GM23248 (cell line): ENCODE results near the gene DCAF5. TPM values are rescaled to one million over a fixed set of nuclear protein-coding genes. Genes with fewer than 3 reads are reported as not detected.

Source experiments
- DNase-seq: peaks from one replicate; pipeline ENCODE4 v3.0.0-alpha.2; 2015
- H2AFZ ChIP-seq: fragments of 200-600 bp; sonication (generic); 2 replicates; pipeline ENCODE4 v1.6.1; 2016; ENCODE audit warnings: antibody characterized with exemption
- H3F3A ChIP-seq: fragments of 200-600 bp; sonication (generic); 2 replicates; pipeline ENCODE4 v1.6.1; 2016; ENCODE audit warnings: mild to moderate bottlenecking, antibody characterized with exemption, mixed run types; ENCODE audit not compliant: insufficient read depth
- H3K27ac ChIP-seq: fragments of 200-600 bp; sonication (generic); 2 replicates; pipeline ENCODE4 v1.5.1; 2016; ENCODE audit warnings: mild to moderate bottlenecking
- H3K27me3 ChIP-seq: fragments of 200-600 bp; sonication (generic); replicated peaks from 2 replicates; pipeline ENCODE4 v1.6.1; 2016; ENCODE audit warnings: mild to moderate bottlenecking; ENCODE audit not compliant: insufficient read depth
- H3K36me3 ChIP-seq: fragments of 200-600 bp; sonication (generic); 2 replicates; pipeline ENCODE4 v1.6.1; 2016; ENCODE audit warnings: low read depth, mild to moderate bottlenecking
- H3K4me1 ChIP-seq: fragments of 200-600 bp; sonication (generic); 2 replicates; pipeline ENCODE4 v1.6.1; 2016; ENCODE audit warnings: mild to moderate bottlenecking; ENCODE audit not compliant: insufficient read depth
- H3K4me2 ChIP-seq: fragments of 200-600 bp; sonication (generic); one replicate; pipeline ENCODE4 v1.6.1; 2016; ENCODE audit warnings: mild to moderate bottlenecking; ENCODE audit not compliant: unreplicated experiment
- H3K4me3 ChIP-seq: fragments of 200-600 bp; sonication (generic); 2 replicates; pipeline ENCODE4 v1.5.1; 2016; ENCODE audit warnings: mild to moderate bottlenecking
- H3K79me2 ChIP-seq: fragments of 200-600 bp; sonication (generic); 2 replicates; pipeline ENCODE4 v1.6.1; 2016; ENCODE audit warnings: mild to moderate bottlenecking; ENCODE audit not compliant: insufficient read depth
- H3K9ac ChIP-seq: fragments of 200-600 bp; sonication (generic); 2 replicates; pipeline ENCODE4 v1.6.1; 2016; ENCODE audit warnings: mild to moderate bottlenecking
- H3K9me2 ChIP-seq: fragments of 200-600 bp; sonication (generic); 2 replicates; pipeline ENCODE4 v1.6.1; 2016; ENCODE audit warnings: mixed run types, mild to moderate bottlenecking, moderate library complexity; ENCODE audit not compliant: insufficient read depth
- H3K9me3 ChIP-seq: fragments of 200-600 bp; sonication (generic); one replicate; pipeline ENCODE4 v1.6.1; 2017; ENCODE audit warnings: low read depth
- H4K20me1 ChIP-seq: fragments of 200-600 bp; sonication (generic); 2 replicates; pipeline ENCODE4 v1.6.0; 2016; ENCODE audit not compliant: insufficient read depth
- EZH2 ChIP-seq: fragments of 200-600 bp; sonication (generic); IDR thresholded peaks from 2 replicates; pipeline ENCODE4 v1.6.1; 2018; ENCODE audit warnings: antibody characterized with exemption, mild to moderate bottlenecking; ENCODE audit not compliant: insufficient read depth, poor library complexity, severe bottlenecking
- EZH2phosphoT487 ChIP-seq: fragments of 200-600 bp; sonication (generic); IDR thresholded peaks from 2 replicates; pipeline ENCODE4 v1.6.1; 2018; ENCODE audit warnings: antibody characterized with exemption, moderate library complexity, mild to moderate bottlenecking, low read depth; ENCODE audit not compliant: insufficient read depth
- WGBS, 2 experiments: methylation state at CpG; one replicate each; pipeline ENCODE4 v1.1.6; 2015 to 2017; ENCODE audit warnings: low lambda C conversion rate in 2 of 2, low coverage in 1 of 2; ENCODE audit errors: missing lambda C conversion rate in 2 of 2; 5-methylcytosine and 5-hydroxymethylcytosine counted together
- in situ Hi-C: fragments of 300-500 bp; cut with MboI; formaldehyde crosslinking; loops from 2 replicates; pipeline ENCODE4 v1.15.0; 2020
- polyA plus RNA-seq: library from polyadenylated mRNA; unstranded; fragments of >200 nt; fragmentation: Nextera tagmentation; extraction: Ambion mirVana; gene quantifications from 2 replicates; pipeline ENCODE4 v1.2.1, GENCODE V29; 2016
- total RNA-seq: library from RNA; depleted of rRNA; stranded (reverse); fragments of >200 nt; shearing (Covaris generic); gene quantifications from 2 replicates; pipeline ENCODE4 v1.2.3, GENCODE V29; 2014

Gene DCAF5
- total and polyA plus RNA-seq, 2 experiments from 2014 or later = 24.5 to 26.4 TPM

DNA sequence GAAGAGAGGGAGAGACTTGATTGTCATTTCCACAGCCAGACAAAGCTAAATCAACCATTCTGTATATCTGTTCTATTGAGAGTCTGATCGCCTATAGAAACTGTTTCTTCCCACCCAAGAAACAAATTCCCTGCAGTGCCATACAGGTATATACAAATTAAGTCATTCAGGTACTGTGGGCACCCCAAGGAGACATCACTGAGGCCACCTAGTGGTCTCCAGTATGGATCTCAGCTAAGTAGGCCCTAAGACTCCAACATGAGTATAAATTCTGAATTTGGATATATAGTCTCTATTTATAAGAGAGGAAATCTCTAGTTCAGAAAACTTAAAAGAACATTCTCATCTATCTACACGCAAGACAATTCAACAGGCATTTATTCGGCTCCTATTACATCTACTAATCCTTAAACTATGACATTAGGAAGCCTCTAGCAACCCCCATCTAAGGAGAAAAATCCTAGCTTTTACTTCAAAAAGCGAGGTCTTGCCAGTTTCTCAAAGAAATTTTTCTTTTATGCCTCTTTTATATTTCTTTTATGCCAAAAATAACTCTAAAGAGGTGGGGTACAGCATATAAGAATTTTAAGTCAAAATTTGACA, 62.6 kb downstream of the DCAF5 start:
- Histone ChIP-seq H3K9me2 (no peaks in the 10 kb centered on the region), H3K4me3 (no peak overlapping the region), H3K4me1 (peaks cover 65% of the 10 kb centered on the region), H3F3A (peaks cover 54% of the 10 kb centered on the region), H3K27ac (no peak overlapping the region), H3K9me3 (no peaks in the 10 kb centered on the region), H3K9ac (no peak overlapping the region), H3K4me2 (no peak overlapping the region), H3K27me3 (no peaks in the 10 kb centered on the region), H3K79me2 (peaks cover 50% of the 10 kb centered on the region), H2AFZ (no peak overlapping the region), H4K20me1 (no peaks in the 10 kb centered on the region), H3K36me3 (peaks cover 10% of the 10 kb centered on the region)
- WGBS, 2 experiments = 71 to 73% methylated on average over 4 of the region's 4 CpGs
- peak; percentile 64 for DNase-seq
- TF ChIP-seq EZH2phosphoT487 = no peak
- TF ChIP-seq EZH2 = no peak
- in situ Hi-C loops = loop anchor here (10.0 kb wide), 1 partner anchor 175 kb away; no protein-coding TSS in a partner anchor

DNA sequence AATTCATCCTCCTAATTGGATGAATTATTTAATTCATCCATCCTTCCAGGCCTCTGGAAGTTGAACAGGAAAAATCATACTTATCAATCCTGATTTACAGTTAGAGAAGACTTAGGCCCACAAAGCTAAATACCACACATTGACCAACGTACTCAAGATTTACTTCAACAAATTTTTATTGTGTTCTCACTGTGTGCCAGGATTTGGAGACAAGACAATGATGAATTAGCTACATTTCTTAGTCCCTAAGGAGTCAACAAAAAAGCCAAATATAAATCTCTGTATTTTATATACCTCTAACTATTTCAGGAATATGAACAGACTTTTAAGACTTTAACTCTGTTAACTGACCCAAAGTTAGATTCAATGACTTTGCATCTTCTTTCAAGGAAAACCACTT, 63.9 kb downstream of the DCAF5 start:
- in situ Hi-C loops = no loop called here
- Histone ChIP-seq H3K9ac (peak overlapping the region; percentile 65), H4K20me1 (no peaks in the 10 kb centered on the region), H3K36me3 (peaks cover 16% of the 10 kb centered on the region), H2AFZ (no peak overlapping the region), H3K9me2 (no peaks in the 10 kb centered on the region), H3K79me2 (peaks cover 59% of the 10 kb centered on the region), H3F3A (peaks cover 47% of the 10 kb centered on the region), H3K27ac (peak overlapping the region; percentile 85), H3K9me3 (no peaks in the 10 kb centered on the region), H3K4me1 (peaks cover 54% of the 10 kb centered on the region), H3K4me3 (peak overlapping the region; percentile 20; the same call in 1 of the 2 replicates), H3K4me2 (peak overlapping the region; percentile 44), H3K27me3 (no peaks in the 10 kb centered on the region)
- DNase-seq = no peak
- TF ChIP-seq EZH2 (no peak), EZH2phosphoT487 (no peak)
- WGBS, 2 experiments = 87 to 93% methylated on average over 1 of the region's 1 CpG

DNA sequence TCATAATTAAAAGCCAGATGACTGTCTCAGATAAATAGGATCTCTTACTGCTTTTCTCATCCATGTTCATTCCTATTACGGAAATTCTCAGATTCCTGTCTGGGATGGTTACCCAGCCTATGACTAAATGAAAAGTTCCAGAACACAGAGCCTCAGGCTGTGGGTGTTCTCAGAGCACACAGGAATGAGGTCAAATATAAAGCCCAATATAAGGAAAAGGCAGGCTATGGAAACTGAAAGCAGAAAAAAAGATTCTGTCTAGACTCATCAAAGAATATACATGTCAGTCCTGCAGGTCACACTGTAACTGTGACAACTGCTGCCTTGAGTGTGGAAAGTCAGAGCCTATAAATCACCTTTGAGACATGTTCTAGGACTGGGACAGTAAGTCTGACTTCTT, 64.3 kb downstream of the DCAF5 start:
- in situ Hi-C loops = no loop called here
- peaks cover 58% of the 10 kb centered on the region for H3K79me2 ChIP-seq
- H2AFZ ChIP-seq = no peak overlapping the region
- H3K36me3 ChIP-seq = peaks cover 18% of the 10 kb centered on the region
- H3K4me1 ChIP-seq = peaks cover 49% of the 10 kb centered on the region
- H4K20me1 ChIP-seq = no peaks in the 10 kb centered on the region
- peaks cover 43% of the 10 kb centered on the region for H3F3A ChIP-seq
- no peaks in the 10 kb centered on the region for H3K9me2 ChIP-seq
- WGBS, 2 experiments = 27 to 31% methylated on average over 1 of the region's 1 CpG
- peak overlapping the region; percentile 65 for H3K9ac ChIP-seq
- H3K4me2 ChIP-seq = peak overlapping the region; percentile 47
- H3K9me3 ChIP-seq = no peaks in the 10 kb centered on the region
- DNase-seq = peak; percentile 89
- H3K4me3 ChIP-seq = peak overlapping the region; percentile 20; the same call in 1 of the 2 replicates
- H3K27me3 ChIP-seq = no peaks in the 10 kb centered on the region
- TF ChIP-seq EZH2 (no peak), EZH2phosphoT487 (no peak)
- H3K27ac ChIP-seq = peak overlapping the region; percentile 85

DNA sequence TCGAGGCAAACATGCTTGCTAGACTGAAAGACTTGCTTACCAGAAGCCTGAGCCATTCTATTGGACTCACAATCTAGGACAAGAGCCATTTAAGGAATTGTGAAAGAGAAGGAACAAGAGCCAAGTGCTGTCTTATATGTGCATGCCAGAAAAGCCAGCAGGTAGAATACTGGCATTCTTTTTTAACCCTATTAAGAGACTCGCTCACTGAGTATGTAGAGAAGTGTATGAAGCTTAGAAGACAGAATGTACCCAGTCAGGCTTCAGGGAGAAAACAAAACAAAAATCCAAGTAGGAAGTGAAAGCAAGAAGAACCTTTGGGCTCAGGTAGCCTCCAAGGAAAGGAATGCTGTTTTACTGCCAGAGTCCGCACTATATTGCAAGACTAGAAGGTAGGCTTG, 65.9 kb downstream of the DCAF5 start:
- Histone ChIP-seq H3K4me1 (peaks cover 34% of the 10 kb centered on the region), H4K20me1 (no peaks in the 10 kb centered on the region), H3K9me3 (no peaks in the 10 kb centered on the region), H3K4me2 (peak overlapping the region; percentile 15), H2AFZ (no peak overlapping the region), H3F3A (peaks cover 34% of the 10 kb centered on the region), H3K9me2 (no peaks in the 10 kb centered on the region), H3K36me3 (peaks cover 18% of the 10 kb centered on the region), H3K4me3 (no peak overlapping the region), H3K9ac (no peak overlapping the region), H3K27me3 (no peaks in the 10 kb centered on the region), H3K27ac (peak overlapping the region; percentile 85), H3K79me2 (peaks cover 46% of the 10 kb centered on the region)
- DNase-seq = peak; percentile 52
- TF ChIP-seq EZH2phosphoT487 (no peak), EZH2 (no peak)
- in situ Hi-C loops = no loop called here
- 95 to 99% methylated on average over 3 of the region's 3 CpGs for WGBS, 2 experiments
